ENCODE measurements around the gene NPPB. TPM values are rescaled to one million over a fixed set of nuclear protein-coding genes. Genes with fewer than 3 reads are reported as not detected.

The NPPB gene
- total RNA-seq, 2 experiments from 2014 or later = not detected

DNA sequence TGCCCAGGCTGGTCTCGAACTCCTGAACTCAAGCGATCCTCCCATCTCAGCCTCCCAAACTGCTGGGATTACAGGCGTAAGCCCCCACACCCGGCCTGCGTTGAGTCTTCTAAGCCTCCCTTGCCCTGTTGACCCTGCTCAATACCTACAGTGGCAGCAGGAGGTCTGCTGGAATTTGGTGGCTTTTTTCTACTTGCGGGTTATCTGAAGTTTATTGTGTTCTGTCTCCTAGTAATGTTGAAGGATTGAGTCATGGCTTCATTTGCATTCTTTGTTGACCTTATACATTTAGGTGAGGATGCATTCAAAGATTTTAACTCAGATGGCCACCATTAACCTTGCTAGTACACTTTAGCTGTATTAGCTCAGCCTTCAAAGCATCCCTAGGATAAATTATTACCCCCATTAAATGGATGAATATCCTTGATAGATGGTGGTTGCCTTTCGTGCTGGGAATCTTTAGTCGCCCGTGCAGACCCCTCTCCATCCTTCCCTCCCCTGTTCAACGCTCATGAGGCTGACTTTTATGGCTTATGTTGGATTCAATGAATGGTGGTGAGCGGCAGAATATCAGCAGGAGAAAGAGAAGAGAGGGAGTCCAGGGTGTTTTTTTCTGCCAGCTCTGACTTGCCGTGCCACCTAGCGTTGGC is 9.7 kb upstream of the NPPB start:
- no peak overlapping the region for H3K27ac Mint-ChIP-seq
- no peaks in the 10 kb centered on the region for H3K4me1 Mint-ChIP-seq (ENCODE audit: low read depth)
- peaks cover 6% of the 10 kb centered on the region for H3K27me3 Mint-ChIP-seq (ENCODE audit: low read depth)
- CTCF ChIA-PET = no interaction called here
- intact Hi-C loops (cut with micrococcal nuclease) = no loop called here
- H3K9me3 Mint-ChIP-seq = no peaks in the 10 kb centered on the region
- no peak for DNase-seq
- no peaks in the 10 kb centered on the region for H3K36me3 Mint-ChIP-seq (ENCODE audit: low read depth)
- no peak overlapping the region for H3K4me3 Mint-ChIP-seq

DNA sequence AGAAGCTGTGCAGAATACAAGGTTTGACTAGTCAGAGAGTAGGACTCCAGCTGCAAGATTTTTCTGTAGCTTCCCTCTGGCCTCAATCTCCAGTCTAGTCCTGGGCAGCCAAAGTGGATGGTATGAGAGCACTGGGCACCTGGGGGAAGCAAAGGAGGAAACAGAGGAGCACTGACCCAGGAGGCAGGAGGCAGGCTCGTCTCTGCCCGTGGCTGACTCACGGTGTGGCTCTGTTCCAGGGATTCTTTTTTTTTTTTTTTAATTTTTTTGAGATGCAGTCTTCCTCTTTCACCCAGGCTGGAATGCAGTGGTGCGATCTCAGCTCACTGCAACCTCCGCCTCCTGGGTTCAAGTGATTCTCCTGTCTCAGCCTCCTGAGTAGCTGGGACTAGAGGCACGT is 4.1 kb upstream of the NPPB start:
- intact Hi-C loops (cut with micrococcal nuclease) = no loop called here
- H3K36me3 Mint-ChIP-seq (ENCODE audit: low read depth) = no peaks in the 10 kb centered on the region
- no peak for DNase-seq
- no peaks in the 10 kb centered on the region for H3K9me3 Mint-ChIP-seq
- no peaks in the 10 kb centered on the region for H3K4me1 Mint-ChIP-seq (ENCODE audit: low read depth)
- H3K4me3 Mint-ChIP-seq = no peak overlapping the region
- H3K27ac Mint-ChIP-seq = no peak overlapping the region
- peaks cover 37% of the 10 kb centered on the region for H3K27me3 Mint-ChIP-seq (ENCODE audit: low read depth)
- CTCF ChIA-PET = interaction anchor here (1.3 to 1.4 kb wide), 2 partner anchors 27 to 29 kb away, joined by 4 read pairs; no protein-coding TSS in a partner anchor

DNA sequence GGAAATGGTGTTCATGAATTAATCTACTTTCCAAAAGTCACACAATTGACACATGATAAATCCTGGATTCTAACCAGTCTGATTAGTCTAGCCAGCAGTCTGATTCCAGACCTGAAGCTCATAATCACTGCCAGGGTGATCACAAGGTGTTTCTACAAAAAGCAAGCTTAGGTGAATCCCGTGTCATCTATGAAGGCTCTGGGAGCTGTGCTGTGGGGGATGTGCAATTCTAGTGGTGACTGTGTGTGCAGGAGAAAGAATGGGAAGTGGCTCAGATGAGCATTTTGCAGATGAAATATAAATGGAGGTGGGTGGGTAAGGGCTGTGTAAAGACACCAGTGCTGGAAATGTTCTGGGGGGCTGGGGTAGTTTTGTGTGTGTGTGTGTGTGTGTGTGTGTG is 1.8 kb upstream of the NPPB start:
- CTCF ChIA-PET = no interaction called here
- DNase-seq = no peak
- intact Hi-C loops (cut with micrococcal nuclease) = no loop called here
- peaks cover 47% of the 10 kb centered on the region for H3K27me3 Mint-ChIP-seq (ENCODE audit: low read depth)
- no peaks in the 10 kb centered on the region for H3K9me3 Mint-ChIP-seq
- no peak overlapping the region for H3K27ac Mint-ChIP-seq
- H3K36me3 Mint-ChIP-seq (ENCODE audit: low read depth) = no peaks in the 10 kb centered on the region
- peaks cover 8% of the 10 kb centered on the region for H3K4me1 Mint-ChIP-seq (ENCODE audit: low read depth)
- H3K4me3 Mint-ChIP-seq = no peak overlapping the region

DNA sequence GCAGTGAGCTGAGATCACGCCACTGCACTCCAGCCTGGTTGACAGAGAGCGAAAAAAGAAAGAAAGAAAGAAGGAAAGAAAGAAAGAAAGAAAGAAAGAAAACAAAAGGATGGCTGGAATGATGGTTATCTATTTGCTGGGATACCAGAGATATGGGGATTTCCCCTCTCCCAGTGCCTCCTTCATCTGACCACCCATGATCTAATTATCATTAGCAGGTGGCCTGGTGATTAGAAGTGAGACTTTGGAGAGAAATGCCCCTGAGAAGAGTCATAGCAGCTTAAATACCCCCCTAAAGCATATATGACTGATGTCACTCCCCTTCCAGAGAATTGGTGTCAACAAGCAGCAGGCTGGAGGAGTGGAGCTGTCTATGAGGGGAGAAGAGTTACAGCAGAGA is 1.3 kb upstream of the NPPB start:
- H3K4me1 Mint-ChIP-seq (ENCODE audit: low read depth) = peaks cover 8% of the 10 kb centered on the region
- DNase-seq = no peak
- intact Hi-C loops (cut with micrococcal nuclease) = no loop called here
- H3K27me3 Mint-ChIP-seq (ENCODE audit: low read depth) = peaks cover 47% of the 10 kb centered on the region
- H3K27ac Mint-ChIP-seq = no peak overlapping the region
- H3K9me3 Mint-ChIP-seq = no peaks in the 10 kb centered on the region
- CTCF ChIA-PET = no interaction called here
- H3K4me3 Mint-ChIP-seq = no peak overlapping the region
- H3K36me3 Mint-ChIP-seq (ENCODE audit: low read depth) = no peaks in the 10 kb centered on the region

DNA sequence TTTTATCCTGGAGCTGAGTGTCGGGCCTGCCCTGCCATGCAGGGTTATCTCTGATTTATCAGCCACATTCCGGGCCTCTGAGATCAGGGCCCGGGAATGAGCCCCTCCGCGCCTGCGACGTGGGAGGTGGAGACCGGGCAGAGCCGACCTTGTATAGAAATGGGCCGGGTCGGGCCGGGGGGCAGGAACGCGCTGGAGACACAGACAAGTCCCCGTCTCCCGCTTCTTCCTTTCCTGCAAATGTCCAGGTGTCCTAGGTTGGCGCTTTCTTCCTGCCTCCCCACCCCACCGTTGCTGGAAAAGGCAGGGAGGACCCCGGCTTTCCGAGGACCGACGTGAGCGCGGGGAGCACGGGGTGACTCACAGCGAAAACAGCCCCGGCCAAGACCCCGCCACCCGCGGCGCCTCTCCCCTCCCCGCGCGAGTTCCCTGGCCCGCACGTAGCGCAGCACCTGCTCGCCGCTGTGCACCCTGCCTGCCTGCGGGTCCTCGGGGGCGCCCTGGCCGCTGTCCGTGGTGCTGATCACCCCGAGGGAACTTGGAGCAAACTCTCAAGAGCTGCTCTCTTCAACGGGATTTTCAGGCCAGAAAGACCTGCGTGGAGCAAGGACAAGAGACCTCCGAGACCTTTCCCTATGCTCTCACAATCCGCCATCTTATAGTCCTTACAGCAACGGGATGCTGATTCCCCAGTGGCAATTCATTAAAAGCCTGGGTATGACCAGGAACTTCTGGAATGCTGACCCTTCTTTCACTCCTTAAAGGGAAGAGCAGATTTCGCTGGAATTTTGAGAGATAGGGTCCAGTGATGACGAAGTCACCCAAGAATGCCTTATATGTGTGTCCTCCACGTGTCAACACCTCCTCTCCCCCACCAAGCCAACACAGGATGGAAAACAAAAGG is 475 bp upstream of the NPPB start:
- peak; percentile 75 for DNase-seq
- Mint-ChIP-seq H3K27ac (no peak overlapping the region), H3K27me3 (ENCODE audit: low read depth) (peaks cover 48% of the 10 kb centered on the region), H3K4me3 (no peak overlapping the region), H3K36me3 (ENCODE audit: low read depth) (no peaks in the 10 kb centered on the region), H3K9me3 (no peaks in the 10 kb centered on the region), H3K4me1 (ENCODE audit: low read depth) (peaks cover 8% of the 10 kb centered on the region)
- intact Hi-C loops (cut with micrococcal nuclease) = no loop called here
- CTCF ChIA-PET = no interaction called here

GRCh38 chr1:11858158-11858557 is 587 bp downstream of the NPPB start:
- intact Hi-C loops (cut with micrococcal nuclease) = no loop called here
- no peak overlapping the region for H3K4me3 Mint-ChIP-seq
- H3K36me3 Mint-ChIP-seq (ENCODE audit: low read depth) = no peaks in the 10 kb centered on the region
- peaks cover 8% of the 10 kb centered on the region for H3K4me1 Mint-ChIP-seq (ENCODE audit: low read depth)
- no peaks in the 10 kb centered on the region for H3K9me3 Mint-ChIP-seq
- peaks cover 49% of the 10 kb centered on the region for H3K27me3 Mint-ChIP-seq (ENCODE audit: low read depth)
- H3K27ac Mint-ChIP-seq = no peak overlapping the region
- DNase-seq = no peak
- CTCF ChIA-PET = no interaction called here

DNA sequence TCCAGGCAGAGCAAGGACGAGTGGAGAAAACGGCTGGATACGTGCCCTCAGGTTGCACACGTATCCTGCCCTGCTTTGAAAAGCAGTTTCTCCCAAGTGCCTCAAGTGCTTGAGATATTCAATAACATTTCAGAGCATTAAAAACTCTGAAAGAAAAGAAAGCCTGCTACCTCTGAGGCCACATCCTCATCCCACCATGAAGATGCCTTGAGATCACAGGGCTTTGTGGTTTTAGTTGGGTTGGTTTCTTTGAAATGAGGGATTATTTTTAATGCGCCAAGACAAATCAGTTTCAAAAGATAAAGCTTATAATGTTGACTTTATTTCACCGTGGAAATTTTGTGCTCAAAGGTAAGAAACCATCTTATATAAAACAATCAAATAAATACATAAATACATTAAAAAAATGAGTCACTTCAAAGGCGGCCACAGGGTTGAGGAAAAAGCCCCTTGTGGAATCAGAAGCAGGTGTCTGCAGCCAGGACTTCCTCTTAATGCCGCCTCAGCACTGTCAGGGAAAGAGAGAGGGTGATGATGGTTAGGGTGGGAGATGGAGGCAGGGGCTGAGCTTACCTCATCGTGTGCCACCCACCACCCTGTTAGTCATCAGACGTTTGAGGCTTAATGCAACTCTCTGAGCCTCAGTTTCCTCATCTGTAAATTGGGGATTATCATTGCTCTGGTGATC is 1.4 kb downstream of the NPPB start:
- peaks cover 48% of the 10 kb centered on the region for H3K27me3 Mint-ChIP-seq (ENCODE audit: low read depth)
- no peaks in the 10 kb centered on the region for H3K9me3 Mint-ChIP-seq
- intact Hi-C loops (cut with micrococcal nuclease) = no loop called here
- H3K4me1 Mint-ChIP-seq (ENCODE audit: low read depth) = peaks cover 8% of the 10 kb centered on the region
- CTCF ChIA-PET = no interaction called here
- no peak for DNase-seq
- H3K4me3 Mint-ChIP-seq = no peak overlapping the region
- H3K27ac Mint-ChIP-seq = no peak overlapping the region
- H3K36me3 Mint-ChIP-seq (ENCODE audit: low read depth) = no peaks in the 10 kb centered on the region

GRCh38 chr1:11856698-11857097 is 2.0 kb downstream of the NPPB start:
- CTCF ChIA-PET = no interaction called here
- intact Hi-C loops (cut with micrococcal nuclease) = no loop called here
- no peaks in the 10 kb centered on the region for H3K36me3 Mint-ChIP-seq (ENCODE audit: low read depth)

DNA sequence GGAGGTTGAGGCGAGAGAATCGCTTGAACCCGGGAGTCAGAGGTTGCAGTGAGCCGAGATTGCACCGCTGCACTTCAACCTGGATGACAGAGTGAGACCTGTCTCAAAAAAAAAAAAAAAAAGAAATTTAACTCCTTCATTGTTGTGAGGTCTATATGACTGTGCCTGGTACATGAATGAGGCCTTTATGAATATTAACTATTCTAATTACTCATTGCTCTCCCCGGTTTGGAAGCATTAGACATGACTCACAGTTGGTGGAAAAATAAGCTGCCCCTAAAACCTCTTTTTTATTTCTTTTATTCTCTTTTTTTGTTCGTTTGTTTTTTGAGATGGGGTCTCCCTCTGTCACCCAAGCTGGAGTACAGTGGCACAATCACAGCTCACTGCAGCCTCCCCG is 3.3 kb downstream of the NPPB start:
- Mint-ChIP-seq H3K27ac (no peak overlapping the region), H3K36me3 (ENCODE audit: low read depth) (no peaks in the 10 kb centered on the region), H3K4me1 (ENCODE audit: low read depth) (peaks cover 8% of the 10 kb centered on the region), H3K4me3 (no peak overlapping the region), H3K27me3 (ENCODE audit: low read depth) (peaks cover 40% of the 10 kb centered on the region), H3K9me3 (no peaks in the 10 kb centered on the region)
- intact Hi-C loops (cut with micrococcal nuclease) = no loop called here
- CTCF ChIA-PET = interaction anchor here (0.5 kb wide), 1 partner anchor 616 kb away, joined by 3 read pairs; no protein-coding TSS in a partner anchor
- no peak for DNase-seq

More at GRCh38 chr1:11856698-11857097, 2.0 kb downstream of the NPPB start:
- Mint-ChIP-seq H3K9me3 (no peaks in the 10 kb centered on the region), H3K27ac (no peak overlapping the region), H3K27me3 (ENCODE audit: low read depth) (peaks cover 46% of the 10 kb centered on the region), H3K4me3 (no peak overlapping the region), H3K4me1 (ENCODE audit: low read depth) (peaks cover 8% of the 10 kb centered on the region)
- no peak for DNase-seq

- no peak for DNase-seq
- Mint-ChIP-seq H3K9me3 (no peaks in the 10 kb centered on the region), H3K4me3 (no peak overlapping the region), H3K27me3 (ENCODE audit: low read depth) (peaks cover 32% of the 10 kb centered on the region), H3K27ac (no peak overlapping the region), H3K36me3 (ENCODE audit: low read depth) (no peaks in the 10 kb centered on the region), H3K4me1 (ENCODE audit: low read depth) (peaks cover 8% of the 10 kb centered on the region)
- CTCF ChIA-PET = no interaction called here
- intact Hi-C loops (cut with micrococcal nuclease) = no loop called here
Observed at GRCh38 chr1:11854519-11854918, 4.2 kb downstream of the NPPB start.

GRCh38 chr1:11851180-11851579 is 7.6 kb downstream of the NPPB start:
- DNase-seq = no peak
- Mint-ChIP-seq H3K9me3 (no peaks in the 10 kb centered on the region), H3K36me3 (ENCODE audit: low read depth) (peaks cover 1% of the 10 kb centered on the region), H3K4me1 (ENCODE audit: low read depth) (no peaks in the 10 kb centered on the region), H3K27ac (no peak overlapping the region), H3K27me3 (ENCODE audit: low read depth) (peaks cover 10% of the 10 kb centered on the region), H3K4me3 (no peak overlapping the region)
- CTCF ChIA-PET = no interaction called here
- intact Hi-C loops (cut with micrococcal nuclease) = no loop called here

- Mint-ChIP-seq H3K27me3 (ENCODE audit: low read depth) (peaks cover 10% of the 10 kb centered on the region), H3K27ac (no peak overlapping the region), H3K4me3 (no peak overlapping the region), H3K36me3 (ENCODE audit: low read depth) (peaks cover 6% of the 10 kb centered on the region), H3K9me3 (no peaks in the 10 kb centered on the region), H3K4me1 (ENCODE audit: low read depth) (no peaks in the 10 kb centered on the region)
- intact Hi-C loops (cut with micrococcal nuclease) = no loop called here
- CTCF ChIA-PET = interaction anchor here (0.6 kb wide), 1 partner anchor 226 kb away, joined by 3 read pairs; no protein-coding TSS in a partner anchor
- DNase-seq = no peak
Observed at GRCh38 chr1:11850156-11850555, 8.6 kb downstream of the NPPB start.

Measured in activated naive CD4-positive, alpha-beta T cell treated with anti-CD3 and anti-CD28 coated beads for 36 hours (primary cell).